ENCODE results near the gene WTIP.

DNA sequence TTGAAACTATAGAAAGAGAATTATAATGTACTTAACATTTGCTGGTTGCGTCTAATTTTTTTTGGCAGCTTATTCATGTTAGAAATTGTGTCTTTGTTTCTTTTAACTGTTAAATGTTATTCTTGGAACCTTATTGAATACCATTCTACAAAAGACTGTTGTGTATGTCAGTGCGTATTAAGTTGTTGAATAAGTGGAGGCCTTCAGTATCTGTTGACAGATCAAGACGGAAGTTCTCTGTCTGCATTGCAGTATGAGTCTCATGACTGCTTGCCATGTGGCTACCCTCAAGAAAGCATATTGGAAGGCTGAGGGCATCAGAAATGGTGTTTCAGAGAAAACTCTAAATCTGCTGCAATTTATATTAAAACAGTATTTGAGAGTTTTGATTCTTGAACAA is 44.8 kb upstream of the WTIP start:
- TF ChIP-seq, protein P1, sequence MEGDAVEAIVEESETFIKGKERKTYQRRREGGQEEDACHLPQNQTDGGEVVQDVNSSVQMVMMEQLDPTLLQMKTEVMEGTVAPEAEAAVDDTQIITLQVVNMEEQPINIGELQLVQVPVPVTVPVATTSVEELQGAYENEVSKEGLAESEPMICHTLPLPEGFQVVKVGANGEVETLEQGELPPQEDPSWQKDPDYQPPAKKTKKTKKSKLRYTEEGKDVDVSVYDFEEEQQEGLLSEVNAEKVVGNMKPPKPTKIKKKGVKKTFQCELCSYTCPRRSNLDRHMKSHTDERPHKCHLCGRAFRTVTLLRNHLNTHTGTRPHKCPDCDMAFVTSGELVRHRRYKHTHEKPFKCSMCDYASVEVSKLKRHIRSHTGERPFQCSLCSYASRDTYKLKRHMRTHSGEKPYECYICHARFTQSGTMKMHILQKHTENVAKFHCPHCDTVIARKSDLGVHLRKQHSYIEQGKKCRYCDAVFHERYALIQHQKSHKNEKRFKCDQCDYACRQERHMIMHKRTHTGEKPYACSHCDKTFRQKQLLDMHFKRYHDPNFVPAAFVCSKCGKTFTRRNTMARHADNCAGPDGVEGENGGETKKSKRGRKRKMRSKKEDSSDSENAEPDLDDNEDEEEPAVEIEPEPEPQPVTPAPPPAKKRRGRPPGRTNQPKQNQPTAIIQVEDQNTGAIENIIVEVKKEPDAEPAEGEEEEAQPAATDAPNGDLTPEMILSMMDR (IDR thresholded peaks at IDR 0.05): no peak
- TF ChIP-seq POLR2A (IDR thresholded peaks at IDR 0.05) (no peak), POLR2AphosphoS5 (IDR thresholded peaks at IDR 0.05) (no peak)
